ENCODE results near the gene TMEM92. TPM values are rescaled to one million over a fixed set of nuclear protein-coding genes. Genes with fewer than 3 reads are reported as not detected.

The TMEM92 gene
- total and polyA plus RNA-seq, 2 of the 13 experiments (the other 11 are each of a cell fraction or from before 2014, with no cell fraction given) = 0.07 TPM; not detected in 1

GRCh38 chr17:50234581-50234980 is 39.7 kb upstream of the TMEM92 start (continued):
- TF ChIP-seq, protein P1, sequence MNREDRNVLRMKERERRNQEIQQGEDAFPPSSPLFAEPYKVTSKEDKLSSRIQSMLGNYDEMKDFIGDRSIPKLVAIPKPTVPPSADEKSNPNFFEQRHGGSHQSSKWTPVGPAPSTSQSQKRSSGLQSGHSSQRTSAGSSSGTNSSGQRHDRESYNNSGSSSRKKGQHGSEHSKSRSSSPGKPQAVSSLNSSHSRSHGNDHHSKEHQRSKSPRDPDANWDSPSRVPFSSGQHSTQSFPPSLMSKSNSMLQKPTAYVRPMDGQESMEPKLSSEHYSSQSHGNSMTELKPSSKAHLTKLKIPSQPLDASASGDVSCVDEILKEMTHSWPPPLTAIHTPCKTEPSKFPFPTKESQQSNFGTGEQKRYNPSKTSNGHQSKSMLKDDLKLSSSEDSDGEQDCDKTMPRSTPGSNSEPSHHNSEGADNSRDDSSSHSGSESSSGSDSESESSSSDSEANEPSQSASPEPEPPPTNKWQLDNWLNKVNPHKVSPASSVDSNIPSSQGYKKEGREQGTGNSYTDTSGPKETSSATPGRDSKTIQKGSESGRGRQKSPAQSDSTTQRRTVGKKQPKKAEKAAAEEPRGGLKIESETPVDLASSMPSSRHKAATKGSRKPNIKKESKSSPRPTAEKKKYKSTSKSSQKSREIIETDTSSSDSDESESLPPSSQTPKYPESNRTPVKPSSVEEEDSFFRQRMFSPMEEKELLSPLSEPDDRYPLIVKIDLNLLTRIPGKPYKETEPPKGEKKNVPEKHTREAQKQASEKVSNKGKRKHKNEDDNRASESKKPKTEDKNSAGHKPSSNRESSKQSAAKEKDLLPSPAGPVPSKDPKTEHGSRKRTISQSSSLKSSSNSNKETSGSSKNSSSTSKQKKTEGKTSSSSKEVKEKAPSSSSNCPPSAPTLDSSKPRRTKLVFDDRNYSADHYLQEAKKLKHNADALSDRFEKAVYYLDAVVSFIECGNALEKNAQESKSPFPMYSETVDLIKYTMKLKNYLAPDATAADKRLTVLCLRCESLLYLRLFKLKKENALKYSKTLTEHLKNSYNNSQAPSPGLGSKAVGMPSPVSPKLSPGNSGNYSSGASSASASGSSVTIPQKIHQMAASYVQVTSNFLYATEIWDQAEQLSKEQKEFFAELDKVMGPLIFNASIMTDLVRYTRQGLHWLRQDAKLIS (CRISPR knock-in tag; IDR thresholded peaks at IDR 0.05) = no peak
- TF ChIP-seq ZNF160 (CRISPR knock-in tag; IDR thresholded peaks at IDR 0.05) = no peak
- TF ChIP-seq RFXAP (CRISPR knock-in tag; IDR thresholded peaks at IDR 0.05; ENCODE audit: borderline replicate concordance) = no peak

GRCh38 chr17:50237901-50238300 is 36.4 kb upstream of the TMEM92 start:
- Histone ChIP-seq H3K79me2 (ENCODE audit: insufficient read depth, low read length) (no peaks in the 10 kb centered on the region), H4K20me1 (ENCODE audit: insufficient read depth, low read length) (no peaks in the 10 kb centered on the region), H3K27ac (ENCODE audit: extremely low read length, insufficient read depth, low read length) (no peak overlapping the region), H3K4me1 (ENCODE audit: insufficient read depth, low read length) (peaks cover 1% of the 10 kb centered on the region), H3K9ac (ENCODE audit: insufficient read depth, low read depth, low read length) (no peak overlapping the region), H3K9me3 (ENCODE audit: low read length) (peaks cover 14% of the 10 kb centered on the region), H3K4me2 (ENCODE audit: low read depth, low read length) (no peak overlapping the region), H2AFZ (ENCODE audit: low read length) (no peak overlapping the region), H3K4me3 (replicated peaks in 1 of 3; ENCODE audit: insufficient read depth in 1 of 3, low read depth in 2 of 3, low read length in 3 of 3) (no peak overlapping the region), H3K27me3 (ENCODE audit: control insufficient read depth in 1 of 2, insufficient read depth in 2 of 2, low read length in 2 of 2) (peaks cover 0 to 4% of the 10 kb centered on the region in 2 experiments; a peak in 3 of 5 replicates), H3K36me3 (replicated peaks in 1 of 2; ENCODE audit: control insufficient read depth in 1 of 2, insufficient read depth in 2 of 2, low read length in 2 of 2) (no peaks in the 10 kb centered on the region)
- DNase-seq (ENCODE audit: low spot score) = no peak
- TF ChIP-seq NR2F6 (IDR thresholded peaks at IDR 0.05) (no peak), NR2F6 (CRISPR knock-in tag; IDR thresholded peaks at IDR 0.05) (no peak), TAF1 (CRISPR knock-in tag; IDR thresholded peaks at IDR 0.05) (no peak), ZBTB20 (CRISPR knock-in tag; IDR thresholded peaks at IDR 0.05; ENCODE audit: borderline replicate concordance, low read depth) (no peak), ZSCAN22 (CRISPR knock-in tag; IDR thresholded peaks at IDR 0.05) (no peak), BHLHE40 (IDR thresholded peaks at IDR 0.05; ENCODE audit: low read length) (no peak), ZNF674 (CRISPR knock-in tag; IDR thresholded peaks at IDR 0.05; ENCODE audit: low read depth) (no peak), ARNTL (CRISPR knock-in tag; IDR thresholded peaks at IDR 0.05) (no peak), ZNF549 (CRISPR knock-in tag; IDR thresholded peaks at IDR 0.05) (no peak), JUNB (CRISPR knock-in tag; IDR thresholded peaks at IDR 0.05; ENCODE audit: borderline replicate concordance) (no peak), HMGXB4 (CRISPR knock-in tag; IDR thresholded peaks at IDR 0.05; ENCODE audit: borderline replicate concordance in 1 of 2, low read depth in 1 of 2) (no peak), NR2C2 (CRISPR knock-in tag; IDR thresholded peaks at IDR 0.05; ENCODE audit: borderline replicate concordance) (no peak), SP140L (CRISPR knock-in tag; IDR thresholded peaks at IDR 0.05; ENCODE audit: borderline replicate concordance) (no peak)
- TF ChIP-seq, protein P2, sequence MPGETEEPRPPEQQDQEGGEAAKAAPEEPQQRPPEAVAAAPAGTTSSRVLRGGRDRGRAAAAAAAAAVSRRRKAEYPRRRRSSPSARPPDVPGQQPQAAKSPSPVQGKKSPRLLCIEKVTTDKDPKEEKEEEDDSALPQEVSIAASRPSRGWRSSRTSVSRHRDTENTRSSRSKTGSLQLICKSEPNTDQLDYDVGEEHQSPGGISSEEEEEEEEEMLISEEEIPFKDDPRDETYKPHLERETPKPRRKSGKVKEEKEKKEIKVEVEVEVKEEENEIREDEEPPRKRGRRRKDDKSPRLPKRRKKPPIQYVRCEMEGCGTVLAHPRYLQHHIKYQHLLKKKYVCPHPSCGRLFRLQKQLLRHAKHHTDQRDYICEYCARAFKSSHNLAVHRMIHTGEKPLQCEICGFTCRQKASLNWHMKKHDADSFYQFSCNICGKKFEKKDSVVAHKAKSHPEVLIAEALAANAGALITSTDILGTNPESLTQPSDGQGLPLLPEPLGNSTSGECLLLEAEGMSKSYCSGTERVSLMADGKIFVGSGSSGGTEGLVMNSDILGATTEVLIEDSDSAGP (CRISPR knock-in tag; IDR thresholded peaks at IDR 0.05; ENCODE audit: borderline replicate concordance) = no peak
- intact Hi-C loops (cut with micrococcal nuclease; ENCODE audit: unreplicated experiment) = no loop called here
- POLR2A ChIA-PET = no interaction called here
- ATAC-seq = no peak
- in situ Hi-C loops (cut with HindIII; ENCODE audit: extremely low pct_ligation_motif_present, low pct_unique_long_range_greater_than_20kb) = no loop called here
- WGBS (ENCODE audit: low lambda C conversion rate) = 0% methylated on average over 2 of the region's 2 CpGs
- FAIRE-seq = no peak
- BruUV-seq (replicated peaks) = no TSS peak
- CTCF ChIA-PET (ENCODE audit: low intra/inter-chr PET ratio, low total read pairs) = no interaction called here
